Measurements from ENCODE around the gene FRMPD4.

Gene FRMPD4

DNA sequence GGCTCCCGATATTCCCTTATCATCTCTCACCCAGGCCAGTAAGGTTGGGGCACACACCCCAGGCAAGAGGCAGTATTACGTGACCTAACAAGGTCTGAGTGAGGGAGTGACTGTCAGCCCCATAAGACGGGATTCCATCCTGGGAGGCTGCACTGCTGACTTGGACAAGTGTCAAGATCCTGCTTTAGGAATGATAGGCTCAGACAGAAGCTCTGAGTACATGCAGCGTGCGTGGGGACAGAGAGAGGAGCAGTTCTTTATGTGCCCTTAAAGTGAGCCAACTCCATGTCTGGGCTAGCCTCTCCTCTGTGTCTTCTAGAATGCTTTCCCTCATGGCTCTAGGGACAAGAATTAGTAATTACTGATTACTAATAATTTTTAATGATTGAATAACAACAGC lies 510.7 kb downstream of the FRMPD4 start:
- Histone ChIP-seq H3K79me2 (ENCODE audit: low read length) (no peaks in the 10 kb centered on the region), H3F3A (ENCODE audit: insufficient read depth, low read length) (no peaks in the 10 kb centered on the region), H3K27ac (ENCODE audit: low read length) (no peak overlapping the region), H3K4me1 (ENCODE audit: low read length) (no peaks in the 10 kb centered on the region), H3K27me3 (replicated peaks; ENCODE audit: insufficient read depth, low read length) (no peaks in the 10 kb centered on the region), H3K9ac (ENCODE audit: low read length) (no peak overlapping the region), H3K4me3 (ENCODE audit: low read length) (no peak overlapping the region), H3K9me3 (replicated peaks; ENCODE audit: insufficient read depth, low read length) (no peaks in the 10 kb centered on the region), H4K20me1 (ENCODE audit: insufficient read depth, low read length) (no peaks in the 10 kb centered on the region), H3K4me2 (ENCODE audit: low read depth, low read length) (no peak overlapping the region), H3K9me2 (replicated peaks; ENCODE audit: insufficient read depth, low read length) (no peaks in the 10 kb centered on the region), H3K36me3 (replicated peaks; ENCODE audit: insufficient read depth, low read length) (no peaks in the 10 kb centered on the region), H2AFZ (ENCODE audit: low read length) (no peak overlapping the region)
- no peak for TF ChIP-seq EZH2 (optimal IDR thresholded peaks at IDR 0.05; ENCODE audit: low read depth, low read length)
- no peak for TF ChIP-seq CTCF (IDR thresholded peaks at IDR 0.05; ENCODE audit: low read length)
- TF ChIP-seq EZH2phosphoT487 (IDR thresholded peaks at IDR 0.05; ENCODE audit: low read length), result no peak
- DNase-seq, result no peak

DNA sequence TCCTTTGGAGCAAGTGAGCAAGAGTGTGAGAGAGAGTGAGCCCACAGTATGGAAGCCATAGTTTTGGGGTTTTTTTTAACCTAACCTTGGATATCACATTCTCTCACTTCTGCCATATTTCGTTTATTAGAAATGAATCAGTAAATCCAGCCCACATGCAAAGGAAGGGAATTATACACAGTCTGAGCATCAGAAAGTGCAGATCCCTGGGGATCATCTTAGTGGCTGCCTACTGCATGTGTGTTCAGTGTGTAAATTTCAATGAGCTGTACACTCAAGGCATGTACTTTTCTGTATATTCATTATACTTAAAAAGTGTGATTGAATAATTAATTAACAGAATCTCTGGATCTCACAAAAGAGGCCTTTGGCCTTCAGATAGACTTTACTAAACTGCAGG lies 519.2 kb downstream of the FRMPD4 start:
- DNase-seq, result no peak
- H2AFZ ChIP-seq (ENCODE audit: low read length), result no peak overlapping the region
- TF ChIP-seq EZH2 (optimal IDR thresholded peaks at IDR 0.05; ENCODE audit: low read depth, low read length) (no peak), EZH2phosphoT487 (IDR thresholded peaks at IDR 0.05; ENCODE audit: low read length) (no peak), CTCF (IDR thresholded peaks at IDR 0.05; ENCODE audit: low read length) (no peak)
- H3K9me3 ChIP-seq (replicated peaks; ENCODE audit: insufficient read depth, low read length), result no peaks in the 10 kb centered on the region
- H3K9ac ChIP-seq (ENCODE audit: low read length), result no peak overlapping the region
- no peaks in the 10 kb centered on the region for H3K79me2 ChIP-seq (ENCODE audit: low read length)
- H3F3A ChIP-seq (ENCODE audit: insufficient read depth, low read length), result no peaks in the 10 kb centered on the region
- no peak overlapping the region for H3K27ac ChIP-seq (ENCODE audit: low read length)
- H3K4me2 ChIP-seq (ENCODE audit: low read depth, low read length), result no peak overlapping the region
- no peaks in the 10 kb centered on the region for H3K9me2 ChIP-seq (replicated peaks; ENCODE audit: insufficient read depth, low read length)
- no peaks in the 10 kb centered on the region for H3K36me3 ChIP-seq (replicated peaks; ENCODE audit: insufficient read depth, low read length)
- H4K20me1 ChIP-seq (ENCODE audit: insufficient read depth, low read length), result no peaks in the 10 kb centered on the region
- no peaks in the 10 kb centered on the region for H3K4me1 ChIP-seq (ENCODE audit: low read length)
- H3K27me3 ChIP-seq (replicated peaks; ENCODE audit: insufficient read depth, low read length), result no peaks in the 10 kb centered on the region
- no peak overlapping the region for H3K4me3 ChIP-seq (ENCODE audit: low read length)

- no peak for DNase-seq
- H3K9me2 ChIP-seq (replicated peaks; ENCODE audit: insufficient read depth, low read length), result no peaks in the 10 kb centered on the region
These were observed 519.6 kb downstream of the FRMPD4 start for GRCh38 chrX:12657881-12658280.

More at GRCh38 chrX:12657881-12658280, 519.6 kb downstream of the FRMPD4 start:
- Histone ChIP-seq H3K4me3 (ENCODE audit: low read length) (no peak overlapping the region), H2AFZ (ENCODE audit: low read length) (no peak overlapping the region), H3K36me3 (replicated peaks; ENCODE audit: insufficient read depth, low read length) (no peaks in the 10 kb centered on the region), H3K9me3 (replicated peaks; ENCODE audit: insufficient read depth, low read length) (no peaks in the 10 kb centered on the region), H3K4me1 (ENCODE audit: low read length) (no peaks in the 10 kb centered on the region), H4K20me1 (ENCODE audit: insufficient read depth, low read length) (no peaks in the 10 kb centered on the region), H3F3A (ENCODE audit: insufficient read depth, low read length) (no peaks in the 10 kb centered on the region), H3K27me3 (replicated peaks; ENCODE audit: insufficient read depth, low read length) (no peaks in the 10 kb centered on the region), H3K9ac (ENCODE audit: low read length) (no peak overlapping the region), H3K27ac (ENCODE audit: low read length) (no peak overlapping the region), H3K4me2 (ENCODE audit: low read depth, low read length) (no peak overlapping the region), H3K79me2 (ENCODE audit: low read length) (no peaks in the 10 kb centered on the region)
- TF ChIP-seq EZH2 (optimal IDR thresholded peaks at IDR 0.05; ENCODE audit: low read depth, low read length), result no peak
- TF ChIP-seq CTCF (IDR thresholded peaks at IDR 0.05; ENCODE audit: low read length), result no peak
- TF ChIP-seq EZH2phosphoT487 (IDR thresholded peaks at IDR 0.05; ENCODE audit: low read length), result no peak
